ENCODE results near the gene TMEM213.

TMEM213 gene

DNA sequence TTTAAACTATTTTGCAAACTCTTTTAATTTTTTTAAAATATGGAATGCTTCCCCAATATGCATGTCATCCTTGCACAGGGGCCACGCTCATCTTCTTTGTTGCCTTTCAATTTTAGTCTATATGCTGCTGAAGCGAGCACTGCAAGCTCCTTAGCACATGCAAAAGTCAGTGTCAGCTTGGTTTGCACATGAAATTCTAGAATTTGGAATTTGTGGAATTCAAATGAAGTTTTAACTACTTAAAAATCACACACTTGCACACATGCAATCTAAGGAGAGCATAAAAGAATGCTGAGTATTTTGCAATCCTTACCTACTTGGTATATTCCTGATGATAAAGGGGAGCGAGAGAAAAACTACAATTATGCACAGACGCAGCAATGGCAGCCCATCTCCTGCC, 78.5 kb downstream of the TMEM213 start:
- no peak for DNase-seq (ENCODE audit: low spot score)

- no peak for DNase-seq (ENCODE audit: low spot score)
Measured at GRCh38 chr7:138878051-138878450, 80.3 kb downstream of the TMEM213 start.

GRCh38 chr7:138878856-138879255, 81.1 kb downstream of the TMEM213 start:
- DNase-seq (ENCODE audit: low spot score), result no peak

DNA sequence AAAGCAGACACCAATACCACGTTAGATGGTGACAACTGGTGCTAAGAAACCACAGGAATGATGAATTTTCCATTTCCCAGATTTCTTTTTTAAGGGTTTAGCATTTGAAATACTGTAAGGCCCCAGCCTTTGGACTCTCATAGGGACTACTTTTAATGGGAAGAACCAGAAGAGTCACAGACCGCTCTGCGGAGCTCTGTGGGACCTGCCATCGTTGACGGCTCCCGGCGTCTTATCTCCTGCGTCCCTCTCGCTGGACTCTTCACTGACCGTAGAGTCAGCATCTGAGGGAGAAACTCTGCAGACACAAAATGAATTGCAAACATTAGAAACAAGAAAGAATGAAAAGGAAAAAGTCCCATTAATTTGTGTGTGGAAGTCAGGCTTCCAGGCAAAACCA, 81.6 kb downstream of the TMEM213 start:
- DNase-seq (ENCODE audit: low spot score), result no peak

- DNase-seq (ENCODE audit: low spot score), result no peak
Measured at GRCh38 chr7:138880881-138881578, 83.2 kb downstream of the TMEM213 start.

- no peak for DNase-seq (ENCODE audit: low spot score)
Measured at GRCh38 chr7:138881579-138882188, 83.9 kb downstream of the TMEM213 start.

DNA sequence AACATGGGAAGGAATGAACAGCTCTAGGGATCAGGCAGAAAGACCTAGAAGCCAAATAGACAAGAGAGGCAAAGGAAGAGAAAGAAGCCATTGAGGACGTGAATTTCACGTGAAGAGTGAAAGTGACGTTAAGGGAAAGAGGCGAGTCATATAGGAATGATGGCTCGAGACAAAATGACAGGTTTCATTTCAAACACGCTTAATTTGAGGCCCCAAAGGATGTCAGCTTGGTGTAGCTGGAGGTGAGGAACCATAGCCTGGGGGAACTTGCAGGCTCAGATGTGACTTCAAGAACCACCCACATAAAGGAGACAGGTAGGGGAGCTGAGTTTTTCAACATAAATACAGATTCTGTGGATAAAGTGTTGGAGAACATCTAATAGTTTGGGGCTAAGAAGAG, 84.5 kb downstream of the TMEM213 start:
- DNase-seq (ENCODE audit: low spot score), result no peak

GRCh38 chr7:138885383-138886147, 87.8 kb downstream of the TMEM213 start:
- no peak for DNase-seq (ENCODE audit: low spot score)

DNA sequence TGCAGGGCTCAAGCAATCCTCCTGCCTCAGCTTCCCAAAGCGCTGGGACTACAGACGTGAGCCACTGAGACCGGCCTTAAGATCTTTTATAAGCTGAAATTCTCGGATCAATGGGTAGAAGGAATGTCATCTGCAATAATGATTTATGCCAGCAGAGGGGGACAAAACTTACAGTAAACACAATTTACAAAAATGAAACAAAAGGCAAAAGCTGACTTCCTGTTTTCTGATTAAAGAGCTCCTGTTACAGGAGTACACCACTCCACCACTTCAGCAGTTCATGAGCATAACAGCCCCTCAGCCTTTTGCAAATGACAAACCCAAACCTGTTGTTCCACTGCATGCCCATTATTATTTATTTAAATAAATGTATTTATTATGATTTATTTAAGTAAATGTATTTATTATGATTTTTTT, 88.7 kb downstream of the TMEM213 start:
- peak; percentile 51 for DNase-seq (ENCODE audit: low spot score)

DNA sequence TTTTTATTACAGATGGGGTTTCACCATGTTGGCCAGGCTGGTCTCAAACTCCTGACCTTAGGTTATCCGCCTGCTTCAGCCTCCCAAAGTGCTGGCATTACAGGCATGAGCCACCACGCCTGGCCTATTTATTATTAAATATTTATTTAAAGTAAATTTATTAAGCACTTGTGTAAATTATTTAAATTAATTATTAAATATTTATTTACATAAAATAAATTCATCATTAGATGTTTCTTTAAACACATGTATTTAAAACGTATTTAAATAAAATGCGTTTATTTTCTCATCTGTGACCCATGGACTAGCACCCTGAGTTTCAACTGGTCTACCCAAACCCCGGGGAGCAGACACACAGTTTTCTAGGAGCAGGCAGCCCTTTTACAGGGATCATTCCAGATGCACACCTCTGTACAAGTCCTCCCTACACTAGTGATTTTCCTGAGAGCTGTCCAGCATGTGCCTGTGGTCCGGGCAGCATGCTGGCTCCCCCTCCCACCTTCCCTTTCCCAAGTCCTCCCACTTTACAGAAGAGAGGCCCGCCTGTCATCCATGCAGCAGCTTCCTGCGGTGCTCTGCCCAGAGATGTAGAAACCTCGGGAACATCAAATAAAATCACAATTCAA, 89.4 kb downstream of the TMEM213 start:
- DNase-seq (ENCODE audit: low spot score), result no peak
